ENCODE results near the gene TTYH2. TPM values are rescaled to one million over a fixed set of nuclear protein-coding genes. Genes with fewer than 3 reads are reported as not detected.

TTYH2 gene
- total RNA-seq, 1 donor from 2014 or later = 30.3 TPM

DNA sequence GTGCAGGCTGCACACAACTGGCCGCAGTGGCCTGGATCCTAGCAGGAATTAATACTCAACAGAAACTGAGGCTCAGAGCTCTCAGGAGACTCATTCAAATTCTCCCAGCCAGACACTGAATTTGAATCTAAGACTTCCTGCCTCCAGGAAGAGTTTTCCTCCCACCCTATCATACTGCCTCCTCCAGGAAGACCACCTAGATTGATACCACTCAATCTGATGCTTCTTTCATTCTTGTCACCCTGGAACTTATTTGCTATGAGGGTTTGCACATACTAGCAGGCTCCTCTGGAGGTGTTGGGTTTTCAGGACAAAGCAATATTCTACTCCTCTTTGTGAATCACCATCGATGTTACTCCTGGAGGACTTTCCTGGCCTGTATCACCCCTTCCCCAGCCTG is 15.6 kb upstream of the TTYH2 start:
- no peak for DNase-seq (ENCODE audit: low spot score in 2 of 2)
- peaks cover 4% of the 10 kb centered on the region for H3K27me3 ChIP-seq
- H3K4me1 ChIP-seq = no peaks in the 10 kb centered on the region
- H3K9me3 ChIP-seq = no peaks in the 10 kb centered on the region
- H3K4me3 ChIP-seq = no peak overlapping the region
- intact Hi-C loops (cut with DNase I) = no loop called here
- no peaks in the 10 kb centered on the region for H3K36me3 ChIP-seq
- TF ChIP-seq, protein P1, sequence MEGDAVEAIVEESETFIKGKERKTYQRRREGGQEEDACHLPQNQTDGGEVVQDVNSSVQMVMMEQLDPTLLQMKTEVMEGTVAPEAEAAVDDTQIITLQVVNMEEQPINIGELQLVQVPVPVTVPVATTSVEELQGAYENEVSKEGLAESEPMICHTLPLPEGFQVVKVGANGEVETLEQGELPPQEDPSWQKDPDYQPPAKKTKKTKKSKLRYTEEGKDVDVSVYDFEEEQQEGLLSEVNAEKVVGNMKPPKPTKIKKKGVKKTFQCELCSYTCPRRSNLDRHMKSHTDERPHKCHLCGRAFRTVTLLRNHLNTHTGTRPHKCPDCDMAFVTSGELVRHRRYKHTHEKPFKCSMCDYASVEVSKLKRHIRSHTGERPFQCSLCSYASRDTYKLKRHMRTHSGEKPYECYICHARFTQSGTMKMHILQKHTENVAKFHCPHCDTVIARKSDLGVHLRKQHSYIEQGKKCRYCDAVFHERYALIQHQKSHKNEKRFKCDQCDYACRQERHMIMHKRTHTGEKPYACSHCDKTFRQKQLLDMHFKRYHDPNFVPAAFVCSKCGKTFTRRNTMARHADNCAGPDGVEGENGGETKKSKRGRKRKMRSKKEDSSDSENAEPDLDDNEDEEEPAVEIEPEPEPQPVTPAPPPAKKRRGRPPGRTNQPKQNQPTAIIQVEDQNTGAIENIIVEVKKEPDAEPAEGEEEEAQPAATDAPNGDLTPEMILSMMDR (IDR thresholded peaks at IDR 0.05) = no peak
- no peak overlapping the region for H3K27ac ChIP-seq

DNA sequence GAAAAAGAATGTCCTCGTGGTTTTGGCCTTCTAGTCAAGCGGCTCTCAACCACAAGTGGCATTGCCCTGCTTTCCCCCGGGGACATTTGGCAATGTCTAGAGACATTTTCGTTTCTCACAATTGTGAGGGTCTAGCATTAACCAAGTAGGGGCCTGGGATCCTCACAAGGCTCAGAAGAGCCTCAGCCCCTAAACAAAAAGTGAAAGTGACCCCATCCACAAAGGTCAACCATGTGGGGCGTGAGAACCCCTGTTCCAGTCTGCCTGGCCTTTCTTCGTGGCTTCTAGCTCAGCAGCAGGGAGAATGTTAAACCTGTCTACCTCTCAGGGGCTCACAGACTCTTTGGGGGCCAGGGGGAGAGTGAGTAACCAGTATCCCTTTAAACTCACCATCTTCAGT is 14.7 kb upstream of the TTYH2 start:
- H3K9me3 ChIP-seq = no peaks in the 10 kb centered on the region
- TF ChIP-seq, protein P1 (IDR thresholded peaks at IDR 0.05) = no peak
- H3K27me3 ChIP-seq = peaks cover 4% of the 10 kb centered on the region
- intact Hi-C loops (cut with DNase I) = no loop called here
- H3K36me3 ChIP-seq = no peaks in the 10 kb centered on the region
- H3K27ac ChIP-seq = no peak overlapping the region
- no peak overlapping the region for H3K4me3 ChIP-seq
- H3K4me1 ChIP-seq = no peaks in the 10 kb centered on the region
- DNase-seq (ENCODE audit: low spot score in 2 of 2) = no peak

DNA sequence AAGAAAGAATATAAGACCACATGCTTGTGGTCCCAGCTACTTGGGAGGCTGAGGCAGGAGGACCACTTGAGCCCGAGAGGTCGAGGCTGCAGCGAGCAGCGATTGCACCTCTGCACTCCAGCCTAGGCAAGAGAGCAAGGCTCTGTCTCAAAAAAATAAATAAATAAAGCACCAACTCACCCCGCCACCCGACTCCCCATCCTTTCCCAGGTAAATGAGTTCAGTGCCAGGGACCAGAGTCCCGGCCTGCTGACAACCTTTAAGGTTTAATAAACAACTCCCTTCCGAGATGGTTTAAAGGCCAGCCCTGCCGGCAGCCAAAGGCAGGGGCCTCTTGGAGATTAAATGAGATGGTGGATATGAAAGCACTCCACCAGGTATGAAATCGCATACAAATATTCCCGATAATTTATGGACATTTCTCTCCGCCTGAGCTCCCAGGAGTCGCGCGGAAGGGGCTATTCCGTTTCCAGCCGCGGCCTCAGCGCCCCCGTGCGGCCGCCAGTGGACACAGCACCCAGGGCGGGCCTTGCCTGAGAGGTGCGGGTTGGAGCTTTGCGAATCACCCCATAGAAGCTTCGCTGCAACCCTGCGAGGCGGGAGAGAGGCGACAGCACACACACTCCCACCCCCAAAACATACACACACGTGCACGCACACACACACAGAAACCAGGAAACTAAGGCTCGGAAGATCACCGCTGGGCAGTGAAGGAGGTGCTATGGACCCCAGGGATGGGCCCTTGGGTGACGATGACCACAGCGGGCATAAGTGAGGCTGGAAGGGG is 13.9 kb upstream of the TTYH2 start:
- Histone ChIP-seq H3K27me3 (peaks cover 4% of the 10 kb centered on the region), H3K4me1 (peaks cover 2 to 3% of the 10 kb centered on the region in 2 donors), H3K27ac (no peak overlapping the region), H3K9me3 (no peaks in the 10 kb centered on the region), H3K36me3 (no peaks in the 10 kb centered on the region), H3K4me3 (peak overlapping the region in 1 of 2 donors; percentile 31)
- TF ChIP-seq, protein P1 (IDR thresholded peaks at IDR 0.05) = peak; percentile 64 to 95 (median 93)
- intact Hi-C loops (cut with DNase I) = loop anchor here (5.0 to 10.0 kb wide), 3 partner anchors 425 to 575 kb away; partner anchors contain the start of genes NAT9 and SDK2
- DNase-seq (ENCODE audit: low spot score in 2 of 2) = peak in 1 of 2 donors; percentile 79

DNA sequence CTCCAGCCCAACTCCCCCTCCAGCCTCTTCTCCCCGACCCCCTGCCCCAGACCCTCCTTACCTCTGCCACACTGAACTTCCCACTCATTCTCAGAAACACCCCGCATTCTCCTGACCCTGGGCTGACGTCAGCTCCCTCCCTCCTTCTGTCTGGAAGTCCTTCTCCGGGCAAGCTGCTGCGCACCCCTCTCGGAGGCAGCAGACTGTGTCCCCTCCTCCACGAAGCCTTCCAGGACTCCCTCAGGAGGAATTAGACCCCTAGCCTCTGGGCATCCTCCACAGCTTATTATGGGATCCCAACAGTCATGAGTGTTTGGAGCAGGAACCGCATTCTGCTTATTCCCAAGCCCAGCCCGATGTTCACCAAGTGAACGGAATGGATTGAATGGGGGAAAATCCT is 13.3 kb upstream of the TTYH2 start:
- Histone ChIP-seq H3K4me1 (peaks cover 9% of the 10 kb centered on the region in 2 donors), H3K36me3 (peaks cover under 1 to 4% of the 10 kb centered on the region in 2 donors), H3K27me3 (peaks cover 4% of the 10 kb centered on the region), H3K4me3 (no peak overlapping the region), H3K27ac (no peak overlapping the region), H3K9me3 (no peaks in the 10 kb centered on the region)
- intact Hi-C loops (cut with DNase I) = loop anchor here (5.0 to 10.0 kb wide), 3 partner anchors 425 to 575 kb away; partner anchors contain the start of genes NAT9 and SDK2
- TF ChIP-seq, protein P1 (IDR thresholded peaks at IDR 0.05) = no peak
- DNase-seq (ENCODE audit: low spot score in 2 of 2) = no peak

DNA sequence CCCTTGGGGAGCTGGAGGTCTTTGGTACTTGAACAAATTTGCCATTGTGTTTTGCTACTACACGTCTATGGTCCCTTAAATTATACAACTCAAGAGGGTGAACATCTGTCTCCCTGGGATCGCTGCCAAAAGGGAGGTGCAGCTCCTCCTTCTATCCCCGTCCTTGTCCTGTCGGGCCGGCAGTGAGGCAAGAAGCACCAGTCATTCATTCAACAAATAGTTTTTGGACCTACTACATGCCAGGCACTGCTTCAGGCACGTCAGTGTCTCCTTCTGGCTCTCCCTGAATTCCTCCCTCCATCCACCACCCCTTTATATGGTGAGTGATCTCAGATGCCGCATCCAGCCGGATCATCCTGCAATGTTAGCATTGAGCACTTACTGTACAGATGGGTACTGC is 12.1 kb upstream of the TTYH2 start:
- intact Hi-C loops (cut with DNase I) = loop anchor here (5.0 to 10.0 kb wide), 3 partner anchors 426 to 574 kb away; partner anchors contain the start of genes NAT9 and SDK2
- H3K27me3 ChIP-seq = peaks cover 4% of the 10 kb centered on the region

More for the DNA sequence above, 12.1 kb upstream of the TTYH2 start:
- H3K4me1 ChIP-seq = peaks cover 9 to 15% of the 10 kb centered on the region in 2 donors
- H3K4me3 ChIP-seq = no peak overlapping the region
- H3K9me3 ChIP-seq = no peaks in the 10 kb centered on the region
- peaks cover 10 to 15% of the 10 kb centered on the region in 2 donors for H3K36me3 ChIP-seq
- TF ChIP-seq, protein P1 (IDR thresholded peaks at IDR 0.05) = no peak
- H3K27ac ChIP-seq = no peak overlapping the region
- DNase-seq (ENCODE audit: low spot score in 2 of 2) = no peak

All from ascending aorta (tissue), 2 donors.